ENCODE data around the gene AUTS2. TPM values are rescaled to one million over a fixed set of nuclear protein-coding genes. Genes with fewer than 3 reads are reported as not detected.

Gene AUTS2
- total RNA-seq, 6 experiments from 2014 or later: 10.4 to 32.0 (median 19.3) TPM

GRCh38 chr7:70481570-70482123 lies 883.4 kb downstream of the AUTS2 start:
- Histone ChIP-seq H3K27me3 (no peaks in the 10 kb centered on the region), H3K4me1 (peaks cover 0 to 14% (median 5%) of the 10 kb centered on the region in 4 donors), H3K4me3 (no peak overlapping the region), H3K9me3 (no peaks in the 10 kb centered on the region), H3K27ac (no peak overlapping the region), H3K36me3 (no peaks in the 10 kb centered on the region)
- DNase-seq: no peak
- 77% methylated on average over 8 of the region's 8 CpGs for WGBS (ENCODE audit: insufficient coverage, low coverage, low lambda C conversion rate, missing lambda C conversion rate)
- TF ChIP-seq POLR2A (IDR thresholded peaks at IDR 0.05) (no peak), CTCF (IDR thresholded peaks at IDR 0.05) (no peak)
- intact Hi-C loops (cut with DNase I): no loop called here
- no peak for ATAC-seq

GRCh38 chr7:70484255-70484654 lies 886.0 kb downstream of the AUTS2 start:
- Histone ChIP-seq H3K36me3 (no peaks in the 10 kb centered on the region), H3K4me1 (no peaks in the 10 kb centered on the region), H3K4me3 (no peak overlapping the region), H3K27ac (no peak overlapping the region), H3K27me3 (no peaks in the 10 kb centered on the region), H3K9me3 (no peaks in the 10 kb centered on the region)
- DNase-seq: no peak
- 79% methylated on average over 3 of the region's 3 CpGs for WGBS (ENCODE audit: insufficient coverage, low coverage, low lambda C conversion rate, missing lambda C conversion rate)
- TF ChIP-seq CTCF (IDR thresholded peaks at IDR 0.05) (no peak), POLR2A (IDR thresholded peaks at IDR 0.05) (no peak)
- intact Hi-C loops (cut with DNase I): no loop called here
- no peak for ATAC-seq

- no peak for DNase-seq
- Histone ChIP-seq H3K9me3 (no peaks in the 10 kb centered on the region), H3K4me3 (no peak overlapping the region), H3K4me1 (no peaks in the 10 kb centered on the region), H3K27ac (no peak overlapping the region), H3K36me3 (no peaks in the 10 kb centered on the region), H3K27me3 (no peaks in the 10 kb centered on the region)
- ATAC-seq: no peak
- WGBS (ENCODE audit: insufficient coverage, low coverage, low lambda C conversion rate, missing lambda C conversion rate): 91% methylated on average over 7 of the region's 7 CpGs
- TF ChIP-seq POLR2A (IDR thresholded peaks at IDR 0.05) (no peak), CTCF (IDR thresholded peaks at IDR 0.05) (no peak)
- intact Hi-C loops (cut with DNase I): no loop called here
These were observed 888.7 kb downstream of the AUTS2 start for GRCh38 chr7:70486977-70487376.

GRCh38 chr7:70487428-70487827 lies 889.2 kb downstream of the AUTS2 start:
- H3K4me1 ChIP-seq: no peaks in the 10 kb centered on the region
- no peak overlapping the region for H3K27ac ChIP-seq
- intact Hi-C loops (cut with DNase I): no loop called here
- H3K27me3 ChIP-seq: no peaks in the 10 kb centered on the region
- 97% methylated on average over 10 of the region's 10 CpGs for WGBS (ENCODE audit: insufficient coverage, low coverage, low lambda C conversion rate, missing lambda C conversion rate)
- ATAC-seq (no peak), DNase-seq (no peak)
- TF ChIP-seq POLR2A (IDR thresholded peaks at IDR 0.05) (no peak), CTCF (IDR thresholded peaks at IDR 0.05) (no peak)
- no peaks in the 10 kb centered on the region for H3K9me3 ChIP-seq
- no peaks in the 10 kb centered on the region for H3K36me3 ChIP-seq
- H3K4me3 ChIP-seq: no peak overlapping the region

- no peaks in the 10 kb centered on the region for H3K4me1 ChIP-seq
- H3K36me3 ChIP-seq: no peaks in the 10 kb centered on the region
- WGBS (ENCODE audit: insufficient coverage, low coverage, low lambda C conversion rate, missing lambda C conversion rate): 94% methylated on average over 3 of the region's 13 CpGs
- no peak overlapping the region for H3K4me3 ChIP-seq
- no peak for DNase-seq
- no peak overlapping the region for H3K27ac ChIP-seq
- intact Hi-C loops (cut with DNase I): no loop called here
- no peaks in the 10 kb centered on the region for H3K9me3 ChIP-seq
- TF ChIP-seq POLR2A (IDR thresholded peaks at IDR 0.05): no peak
- no peaks in the 10 kb centered on the region for H3K27me3 ChIP-seq
- ATAC-seq: no peak
These were observed 889.6 kb downstream of the AUTS2 start for GRCh38 chr7:70487886-70488285.
